Tongue (tissue), 2 donors: ENCODE measurements around the gene ZNF580. TPM values are rescaled to one million over a fixed set of nuclear protein-coding genes. Genes with fewer than 3 reads are reported as not detected.

Experiments used
- DNase-seq: peaks from one replicate; pipeline ENCODE4 v3.0.0-alpha.2; 2015
- total RNA-seq: library from RNA; depleted of rRNA; stranded (reverse); fragments of >200 nt; gene quantifications from one replicate; pipeline ENCODE4 v1.2.3, GENCODE V29; 2014

Gene ZNF580, protein sequence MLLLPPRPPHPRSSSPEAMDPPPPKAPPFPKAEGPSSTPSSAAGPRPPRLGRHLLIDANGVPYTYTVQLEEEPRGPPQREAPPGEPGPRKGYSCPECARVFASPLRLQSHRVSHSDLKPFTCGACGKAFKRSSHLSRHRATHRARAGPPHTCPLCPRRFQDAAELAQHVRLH
- 4.4 TPM for total RNA-seq

DNA sequence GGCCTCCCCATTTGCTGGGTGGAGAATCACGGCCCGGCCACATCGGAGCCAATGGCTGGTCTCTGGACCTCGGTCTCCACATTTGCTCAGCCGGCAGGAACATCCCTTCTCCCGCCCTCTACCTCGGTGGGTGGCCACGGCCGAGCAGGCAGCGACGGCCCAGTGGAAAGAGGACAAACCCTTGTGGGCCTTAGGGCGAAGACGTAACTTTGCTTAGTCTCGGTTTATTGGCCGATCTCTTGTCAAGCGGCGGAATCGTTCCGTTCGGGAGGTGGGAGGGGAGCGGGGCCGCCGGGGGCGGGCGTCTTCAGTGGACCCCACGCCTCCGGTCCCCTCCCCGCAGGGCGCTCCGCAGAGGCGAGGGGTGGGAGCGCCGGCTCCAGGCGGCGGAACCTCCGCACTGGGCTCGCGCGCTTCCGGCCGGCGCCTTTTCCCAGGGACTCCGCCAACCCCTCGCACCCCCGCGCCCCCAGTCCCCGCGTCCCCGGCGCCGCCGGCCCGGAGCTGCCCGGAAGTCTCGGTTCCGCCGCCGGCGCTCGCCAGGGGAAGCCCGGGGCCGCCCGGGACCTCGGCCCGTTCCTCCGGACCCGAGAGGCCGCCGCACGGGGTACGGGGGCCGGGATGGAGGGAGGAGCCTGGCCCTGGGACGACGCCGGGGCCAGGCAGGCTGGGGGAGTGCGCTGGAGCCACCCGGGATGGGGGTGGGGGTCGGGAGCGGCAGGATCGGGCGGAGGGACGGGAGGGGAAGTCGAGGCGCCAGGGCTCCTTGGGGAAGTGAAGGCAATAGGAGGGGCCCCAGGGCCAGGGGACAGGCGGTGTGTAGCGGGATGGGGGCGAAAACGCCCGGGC lies at the start of gene ZNF580:
ZNF580 (plus strand) TSS at position 426 of the 849 bp plus-strand sequence. CDS start 1,507 bp downstream, outside the sequence.
- DNase-seq, result peak; percentile 83

DNA sequence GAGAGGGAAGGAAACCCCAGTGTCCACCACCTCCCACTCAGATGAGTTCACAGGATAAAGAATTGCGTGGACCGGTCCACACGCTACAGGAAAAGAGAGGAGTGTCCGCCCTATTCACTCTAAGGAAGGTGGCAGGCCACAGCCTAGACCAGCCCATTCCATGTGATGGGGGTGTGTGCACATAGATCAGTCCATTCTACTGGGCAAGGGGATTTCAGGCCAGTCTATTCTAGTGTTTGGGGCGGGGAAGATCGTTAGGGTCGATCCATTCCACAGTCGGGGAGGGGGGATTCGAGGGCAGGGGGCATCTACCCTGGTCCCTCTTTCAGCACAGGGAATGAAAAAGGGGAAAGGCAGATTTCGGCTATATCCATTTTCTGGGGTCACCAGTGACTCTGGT lies 49.2 kb upstream of the ZNF580 start:
- no peak for DNase-seq

DNA sequence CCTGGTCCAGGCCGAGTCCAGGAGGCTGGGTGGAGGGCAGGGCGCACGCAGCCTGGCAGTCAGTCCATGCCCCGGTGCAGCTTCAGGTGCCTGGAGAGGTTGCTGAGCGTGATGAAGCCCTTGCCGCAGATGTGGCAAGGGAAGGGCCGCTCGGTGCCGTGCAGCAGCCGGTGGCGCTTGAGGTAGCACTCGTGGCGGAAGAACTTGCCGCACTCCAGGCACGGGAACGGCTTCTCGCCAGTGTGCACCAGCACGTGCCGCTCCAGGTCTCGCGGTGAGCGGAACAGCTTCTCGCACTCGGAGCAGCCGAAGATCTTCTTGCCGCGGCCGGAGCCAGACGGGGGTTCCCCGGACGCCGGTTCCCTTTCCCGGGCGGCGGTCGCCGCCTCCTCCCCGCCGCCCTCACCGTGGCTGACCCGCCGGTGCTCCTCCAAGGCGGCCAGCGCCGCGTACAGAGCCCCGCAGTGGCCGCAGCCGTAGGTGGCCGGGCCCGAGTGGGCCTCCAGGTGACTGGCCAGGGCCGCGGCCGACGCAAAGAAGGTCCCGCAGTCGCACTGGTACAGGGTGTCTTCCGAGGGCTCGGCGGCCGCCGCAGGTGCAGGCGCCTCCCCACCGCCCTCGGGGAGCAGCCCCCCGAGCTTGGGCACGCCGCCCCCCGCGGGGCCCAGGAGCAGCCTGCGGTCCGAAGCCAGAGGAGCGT lies 48.3 kb upstream of the ZNF580 start:
- no peak for DNase-seq

DNA sequence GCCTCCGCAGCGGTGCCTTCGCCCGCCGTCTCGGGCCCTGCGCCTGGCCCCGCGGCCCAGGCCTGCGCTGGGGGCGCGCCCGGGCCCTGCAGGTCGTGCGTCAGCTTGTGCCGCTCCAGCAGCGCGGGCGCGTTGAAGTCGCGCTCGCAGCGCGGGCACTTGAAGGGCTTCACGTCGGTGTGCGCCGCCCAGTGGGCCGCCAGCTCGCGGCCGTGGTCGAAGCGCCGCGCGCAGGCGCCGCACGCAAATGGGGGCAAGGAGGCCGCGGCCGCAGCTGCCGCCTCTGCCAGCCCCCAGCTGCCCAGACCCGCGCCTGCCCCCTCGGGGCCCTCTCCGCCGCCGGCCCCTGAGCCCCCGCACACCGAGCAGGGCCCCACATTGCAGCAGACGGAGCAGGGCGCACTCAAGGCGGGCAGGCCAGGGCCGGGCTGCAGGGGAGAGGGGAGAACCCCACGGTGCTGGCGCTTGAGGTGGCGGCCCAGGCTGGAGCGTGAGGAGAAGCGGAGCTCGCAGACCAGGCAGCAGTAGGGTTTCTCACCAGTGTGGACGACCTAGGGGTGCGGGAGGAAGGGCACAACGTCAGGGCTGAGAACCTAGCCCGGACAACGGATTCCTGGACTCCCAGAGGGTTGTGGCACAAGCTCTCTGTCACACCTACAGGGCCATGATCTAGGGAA lies 47.6 kb upstream of the ZNF580 start:
- DNase-seq, result no peak

DNA sequence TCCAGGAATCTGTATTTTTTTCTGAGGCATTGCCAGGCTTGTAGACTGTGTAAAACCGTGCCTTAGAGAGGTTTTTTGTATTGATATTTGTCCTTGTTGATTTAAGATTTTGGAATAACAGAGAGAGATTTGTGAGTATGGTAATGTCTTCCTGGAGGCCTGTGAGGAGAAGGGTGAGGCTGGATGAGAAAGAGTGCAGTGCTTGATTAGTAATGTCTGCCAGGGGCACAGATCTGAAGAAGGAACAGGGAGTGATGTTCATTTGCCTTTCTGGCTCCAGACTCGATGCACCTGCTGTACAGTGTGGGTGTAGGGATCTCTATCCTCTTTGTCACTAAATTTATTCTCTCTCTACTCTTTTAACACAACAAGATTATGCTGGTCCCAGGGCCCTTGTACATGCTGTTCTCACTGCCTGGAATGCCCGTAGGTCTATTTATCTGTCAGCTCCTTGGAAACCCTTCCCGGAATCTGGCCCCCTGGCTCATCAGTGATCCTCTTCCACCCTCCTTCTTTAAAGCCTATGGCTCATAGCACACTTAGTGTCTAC lies 45.7 kb upstream of the ZNF580 start:
- peak; percentile 72 for DNase-seq

DNA sequence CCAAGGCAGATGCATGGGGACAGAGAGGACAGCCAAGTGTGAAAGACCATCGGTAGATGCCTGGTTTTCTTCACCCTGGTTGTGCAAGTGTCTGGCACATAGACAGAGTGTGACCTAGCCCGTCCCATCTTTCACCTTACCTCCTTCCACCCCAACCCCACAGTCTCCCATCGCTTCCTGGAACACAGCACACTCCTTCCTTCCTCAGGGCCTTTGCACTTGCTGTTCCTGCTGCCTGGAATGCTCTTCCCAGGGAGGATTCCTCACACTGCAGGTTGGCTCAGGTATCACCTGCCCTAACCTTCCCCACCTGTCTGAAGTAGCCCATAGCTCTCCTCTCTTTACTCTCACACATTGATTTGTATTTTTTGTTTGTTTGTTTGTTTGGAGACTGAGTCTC lies 44.5 kb upstream of the ZNF580 start:
- no peak for DNase-seq

DNA sequence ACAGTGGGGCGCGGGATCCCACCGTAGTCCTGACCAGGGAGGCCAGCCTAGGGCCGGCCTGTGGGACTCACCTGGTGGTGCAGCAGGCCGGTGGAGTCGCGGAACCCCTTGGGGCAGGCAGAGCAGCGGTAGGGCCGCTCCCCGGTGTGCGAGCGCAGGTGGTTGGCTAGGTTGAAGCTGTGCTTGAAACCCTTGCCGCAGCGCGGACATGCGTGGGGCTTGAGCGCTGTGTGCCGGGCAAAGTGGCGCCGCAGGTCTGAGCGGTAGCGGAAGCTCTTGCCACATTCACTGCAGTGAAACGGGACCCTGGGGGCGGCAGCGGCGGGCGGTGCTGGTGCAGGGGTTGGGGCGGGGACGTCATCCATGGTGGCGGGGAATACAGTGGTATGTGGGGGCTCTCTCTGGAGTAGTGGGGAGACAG lies 43.3 kb upstream of the ZNF580 start:
- DNase-seq, result no peak

DNA sequence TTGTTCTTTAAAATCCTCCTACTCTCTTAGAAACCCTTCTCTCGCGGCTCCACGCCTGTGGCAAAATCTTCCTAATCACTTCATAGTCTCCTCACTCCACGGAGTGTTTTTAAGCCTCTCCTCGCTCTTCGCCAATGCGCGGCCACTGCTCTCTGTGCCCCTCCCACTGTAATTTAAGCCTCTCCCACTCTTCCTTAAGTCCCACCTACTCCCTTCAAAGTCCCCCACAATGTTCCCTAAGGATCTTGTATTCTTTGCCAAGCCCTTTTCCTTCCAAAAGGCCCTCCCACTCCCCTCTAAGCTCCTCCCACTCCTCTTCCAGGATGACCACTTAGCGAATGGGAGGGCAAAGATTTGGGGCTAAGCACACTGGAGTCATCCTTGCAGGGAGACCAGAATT lies 42.8 kb upstream of the ZNF580 start:
- DNase-seq, result no peak

DNA sequence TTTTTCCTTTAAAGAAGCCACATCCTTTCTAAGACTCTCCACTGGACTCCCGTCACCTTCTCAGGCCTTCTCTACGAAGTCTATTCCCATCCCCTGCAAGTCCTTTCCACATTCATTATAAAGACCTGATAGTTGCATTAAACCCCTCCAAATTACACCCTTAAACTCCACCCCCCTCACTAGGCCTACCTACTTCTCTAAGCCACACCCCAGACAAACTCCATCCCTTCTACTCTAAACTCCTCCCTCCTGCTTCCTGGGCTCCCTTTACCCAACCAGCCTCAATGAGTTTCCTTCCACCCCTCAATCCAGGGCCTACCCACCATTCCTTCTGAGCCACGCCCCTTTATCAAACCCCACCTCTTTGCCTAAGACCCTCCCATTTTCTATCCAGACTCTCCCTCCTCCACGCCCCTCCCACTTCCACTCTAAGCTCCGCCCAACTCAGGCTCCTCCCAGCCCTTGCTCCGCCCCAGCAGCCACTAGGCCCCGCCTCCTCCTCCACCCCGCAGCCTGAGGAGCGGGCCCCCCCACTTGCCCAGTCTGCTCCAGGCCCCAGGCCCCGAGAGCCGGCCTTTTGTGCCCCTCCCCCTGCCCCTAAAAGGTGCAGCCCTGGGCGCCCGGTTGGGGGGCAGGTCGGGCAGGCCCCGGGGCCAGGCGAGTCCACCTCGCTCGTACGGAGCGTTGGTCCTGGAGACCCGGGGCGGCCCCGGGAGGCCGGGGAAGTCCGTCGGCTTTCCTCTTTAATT lies 41.9 kb upstream of the ZNF580 start:
- DNase-seq, result peak; percentile 96

DNA sequence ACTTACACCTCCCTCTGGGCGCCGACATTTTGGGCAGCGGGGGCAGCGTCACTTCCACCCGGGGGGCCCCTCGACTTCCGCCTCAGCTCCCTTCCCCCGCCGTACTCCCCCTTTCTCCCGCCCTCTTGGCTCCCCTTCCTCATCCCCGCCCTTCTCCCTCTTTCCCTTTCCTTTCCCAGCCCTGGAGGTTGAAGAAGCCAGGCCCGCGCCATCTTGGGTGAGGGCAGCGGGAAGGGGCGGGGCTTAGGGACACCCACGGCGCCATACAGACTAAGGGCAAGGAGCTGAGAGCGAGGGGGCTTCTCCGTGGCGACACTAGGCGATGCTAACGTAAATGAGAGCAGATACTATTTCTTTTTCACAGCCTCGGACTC lies 41.3 kb upstream of the ZNF580 start, which contains the start of gene FIZ1:
FIZ1 (minus strand) TSS at position 50 of the 374 bp plus-strand sequence. CDS start 1,652 bp downstream, outside the sequence.
- peak; percentile 100 for DNase-seq

DNA sequence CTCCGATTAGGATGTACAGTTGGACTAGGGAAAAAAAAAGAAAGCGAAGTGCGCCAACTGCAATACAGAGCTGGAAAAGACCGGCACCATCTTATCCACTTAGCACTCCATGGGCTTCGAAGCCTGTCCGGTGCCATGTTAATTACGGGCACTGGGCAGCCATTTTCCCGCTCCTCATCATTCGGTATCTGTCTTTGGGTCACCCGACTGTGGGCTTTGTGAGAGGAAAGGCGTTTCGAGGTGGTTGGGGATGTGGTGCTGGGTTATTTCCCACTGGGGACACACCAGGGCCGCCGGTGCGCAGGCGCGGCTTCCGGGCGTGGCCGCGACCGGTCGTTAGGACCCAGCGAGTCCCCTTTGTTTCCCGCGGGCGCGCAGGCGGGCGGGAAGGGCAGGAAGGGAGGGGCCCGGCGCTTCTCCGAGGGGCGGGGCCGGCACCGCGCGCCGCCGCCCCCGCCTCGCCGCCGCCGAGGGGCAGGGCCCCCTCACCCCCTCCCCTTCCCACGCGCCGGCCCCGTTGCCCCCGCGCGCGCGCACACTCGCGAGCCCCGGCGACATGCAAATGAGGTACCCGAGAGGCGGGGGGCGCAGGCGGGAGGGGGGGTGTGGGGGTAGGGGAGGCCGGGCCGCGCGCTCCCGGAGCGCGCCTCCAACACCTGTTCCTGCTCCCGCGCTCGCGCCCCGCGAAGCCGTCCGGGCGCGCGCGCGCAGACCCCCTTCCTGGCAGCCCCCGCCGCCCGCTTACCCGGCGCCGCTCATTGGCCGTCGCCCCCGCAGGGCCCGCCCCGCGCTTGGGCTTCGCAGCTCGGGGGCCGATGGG lies 40.8 kb upstream of the ZNF580 start, which contains the start of gene ZNF524:
ZNF524 (plus strand) TSS at position 447 of the 820 bp plus-strand sequence. CDS start 1,825 bp downstream, outside the sequence.
- peak; percentile 97 for DNase-seq

DNA sequence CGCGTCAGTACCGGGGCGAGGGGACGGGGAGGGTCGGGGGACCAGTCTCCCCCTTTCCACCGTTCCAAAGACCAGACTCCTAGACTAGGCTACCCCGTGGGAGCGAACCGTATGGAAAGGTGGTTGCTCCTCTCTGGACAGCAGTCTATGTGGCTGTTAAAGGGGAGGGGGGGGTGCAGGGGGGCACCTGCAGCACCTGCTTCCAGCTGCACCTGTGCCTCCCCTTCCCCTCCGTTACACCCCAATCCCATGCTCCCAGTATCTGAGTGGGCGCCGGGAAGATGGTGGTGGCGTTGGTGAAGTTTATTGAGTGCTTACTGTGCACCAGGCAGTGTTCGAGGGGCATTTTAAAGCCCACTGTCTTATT lies 40.2 kb upstream of the ZNF580 start:
- no peak for DNase-seq

DNA sequence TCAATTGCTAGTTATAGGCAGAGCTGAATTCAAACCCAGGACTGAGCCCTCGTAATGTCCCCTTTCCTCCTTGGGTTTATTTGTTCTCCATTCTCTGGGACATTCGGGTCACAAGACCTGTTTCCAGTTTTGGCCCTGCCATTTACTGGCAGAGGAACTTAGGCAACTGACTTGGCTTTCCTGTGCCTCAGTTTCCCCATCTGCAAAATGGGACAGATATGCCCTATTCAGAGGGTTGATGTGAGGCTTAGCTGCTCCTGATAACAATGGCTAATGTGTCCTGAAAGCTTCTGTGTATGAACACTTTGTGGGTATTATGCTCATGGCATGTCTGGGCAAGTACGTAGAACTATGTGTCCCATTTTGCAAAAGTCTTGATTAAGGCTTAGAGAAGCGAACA lies 39.7 kb upstream of the ZNF580 start:
- peak; percentile 28 for DNase-seq

DNA sequence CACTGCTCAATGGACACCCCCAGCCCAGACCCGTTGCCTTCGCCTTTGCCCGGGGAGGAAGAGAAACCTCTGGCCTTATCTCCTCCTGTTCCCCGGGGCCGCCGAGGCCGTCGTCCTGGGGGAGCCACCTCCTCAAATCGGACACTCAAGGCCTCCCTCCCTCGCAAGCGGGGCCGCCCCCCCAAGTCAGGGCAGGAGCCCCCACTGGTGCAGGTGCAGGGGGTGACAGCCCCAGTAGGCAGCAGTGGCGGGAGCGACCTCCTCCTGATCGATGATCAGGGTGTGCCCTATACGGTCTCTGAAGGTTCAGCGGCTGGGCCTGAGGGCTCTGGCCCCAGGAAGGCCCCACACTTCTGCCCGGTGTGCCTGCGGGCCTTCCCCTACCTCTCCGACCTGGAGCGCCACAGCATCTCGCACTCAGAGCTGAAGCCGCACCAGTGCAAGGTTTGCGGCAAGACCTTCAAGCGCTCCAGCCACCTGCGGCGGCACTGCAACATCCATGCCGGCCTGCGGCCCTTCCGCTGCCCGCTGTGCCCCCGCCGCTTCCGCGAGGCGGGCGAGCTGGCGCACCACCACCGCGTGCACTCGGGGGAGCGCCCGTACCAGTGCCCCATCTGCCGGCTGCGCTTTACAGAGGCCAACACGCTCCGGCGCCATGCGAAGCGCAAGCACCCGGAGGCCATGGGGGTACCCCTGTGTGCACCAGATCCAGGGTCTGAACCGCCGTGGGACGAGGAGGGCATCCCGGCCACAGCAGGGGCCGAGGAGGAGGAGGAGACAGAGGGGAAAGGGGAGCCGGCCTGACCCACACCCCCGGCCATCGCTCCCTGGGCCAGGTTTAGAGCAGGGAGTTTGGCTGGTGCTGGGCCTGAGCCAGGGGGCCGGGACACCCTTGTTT lies 38.4 kb upstream of the ZNF580 start:
- DNase-seq, result no peak

DNA sequence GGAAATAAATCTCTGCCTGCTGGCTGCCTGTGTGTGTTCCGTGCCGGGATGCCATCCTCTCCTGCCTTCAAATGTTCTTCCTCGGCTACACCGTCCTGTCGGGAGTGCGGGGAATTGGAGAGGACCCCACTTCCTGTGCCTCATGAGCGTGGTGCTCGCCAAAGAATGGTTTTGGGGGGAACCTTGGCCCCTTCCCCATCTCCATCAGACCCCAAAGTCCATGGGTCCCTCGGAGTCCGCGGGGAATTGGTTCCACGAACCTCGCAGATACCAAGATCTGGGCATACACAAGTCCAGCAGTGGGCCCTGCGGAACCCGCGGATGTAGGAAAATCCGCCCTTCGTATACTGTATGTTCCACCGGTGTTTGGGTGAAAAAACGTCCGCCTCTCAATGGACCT lies 37.7 kb upstream of the ZNF580 start:
- DNase-seq, result no peak

DNA sequence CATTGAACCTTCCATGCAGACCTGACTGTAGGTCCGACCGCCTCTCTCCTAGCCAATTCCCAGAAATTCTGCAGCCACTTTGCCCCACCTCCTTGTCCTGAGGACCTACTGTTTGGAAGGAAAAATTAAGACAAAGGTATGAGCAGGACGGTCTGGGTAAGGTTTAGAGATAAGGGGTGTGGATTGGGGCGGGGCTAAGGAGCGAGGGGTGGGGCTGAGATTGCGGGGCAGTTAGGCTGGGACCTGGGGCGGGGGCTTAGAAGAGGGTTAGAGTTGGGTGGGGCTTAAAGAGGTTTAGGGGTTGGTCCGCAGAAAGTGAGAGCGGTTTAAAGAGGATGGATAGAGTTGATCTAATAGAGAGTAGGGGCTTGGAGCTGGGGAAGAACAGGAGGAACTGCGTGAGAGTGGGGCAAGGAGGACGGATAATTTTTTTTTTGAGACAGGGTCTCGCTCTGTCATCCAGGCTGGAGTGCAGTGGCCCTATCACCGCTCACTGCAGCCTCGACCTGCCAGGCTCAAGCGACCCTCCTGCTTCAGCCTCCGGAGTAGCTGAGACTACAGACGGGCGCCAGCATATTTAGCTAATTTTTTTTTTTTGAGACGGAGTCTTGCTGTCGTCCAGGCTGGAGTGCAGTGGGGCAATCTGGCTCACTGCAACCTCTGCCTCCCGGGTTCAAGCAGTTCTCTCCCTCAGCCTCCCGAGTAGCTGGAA lies 37.1 kb upstream of the ZNF580 start:
- DNase-seq, result no peak

DNA sequence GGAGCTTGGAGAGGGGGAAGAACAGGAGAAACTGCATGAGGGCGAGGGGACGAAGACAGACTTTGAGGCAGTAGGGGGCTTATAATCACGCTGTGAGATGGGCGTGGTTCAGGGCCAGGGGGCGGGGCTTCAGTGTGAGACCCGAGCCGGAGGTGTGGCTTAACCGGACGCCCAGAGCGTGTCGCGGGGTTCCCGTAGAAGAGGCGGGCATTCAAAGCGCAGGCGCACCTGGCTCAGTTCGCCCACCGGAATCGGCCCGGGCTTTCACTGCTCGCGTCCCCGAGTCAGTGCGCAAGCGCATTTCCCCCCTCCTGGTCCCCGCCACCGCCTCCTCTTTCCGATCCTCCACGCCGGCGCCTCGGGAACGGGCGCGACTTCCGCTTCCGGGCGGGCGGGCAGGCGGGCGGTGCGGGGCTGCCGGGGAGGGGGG lies 35.6 kb upstream of the ZNF580 start:
- peak; percentile 99 for DNase-seq

DNA sequence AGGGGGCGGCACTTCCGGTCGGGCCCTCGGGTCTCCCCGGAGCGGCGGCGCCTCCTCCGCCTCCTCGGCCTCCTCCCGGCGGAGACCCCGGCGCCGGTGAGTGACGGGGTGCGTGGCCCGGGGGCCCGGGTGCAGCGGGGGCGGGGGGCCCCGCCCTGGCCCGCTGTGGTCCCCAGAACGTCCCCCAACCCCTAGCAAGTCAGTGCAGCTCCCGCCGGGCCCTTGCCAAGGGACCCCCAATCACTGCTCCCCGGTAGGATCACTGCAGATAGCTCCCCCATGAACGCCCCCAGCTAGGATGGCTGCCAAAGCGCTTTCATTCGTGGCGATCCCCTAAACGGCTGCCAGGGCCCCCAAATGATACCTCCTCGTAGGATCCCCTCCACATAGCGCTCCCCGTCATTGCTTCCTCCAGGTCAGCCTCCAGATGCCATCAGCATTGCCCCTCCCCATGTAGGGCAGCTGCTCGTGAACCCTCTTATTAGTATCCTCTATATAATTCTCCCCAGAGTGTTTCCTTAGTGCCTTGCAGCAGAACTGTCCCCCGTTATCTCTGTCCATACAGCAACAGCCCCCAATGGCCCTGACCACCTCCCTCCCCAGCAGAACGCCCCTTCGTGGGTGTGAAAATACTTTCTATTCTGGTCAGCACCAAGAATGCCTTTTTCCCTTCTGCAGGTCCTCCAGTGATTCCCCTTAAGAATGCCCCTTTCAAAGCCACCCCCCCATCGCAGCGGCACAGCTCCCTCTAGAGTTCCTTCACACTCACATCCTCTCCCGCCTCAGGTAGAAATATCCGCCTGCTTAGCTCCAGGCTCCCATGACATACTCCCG lies 34.9 kb upstream of the ZNF580 start, which contains the start of gene ZNF865:
ZNF865 (plus strand) TSS at position 11 of the 834 bp plus-strand sequence. CDS start 7,972 bp downstream, outside the sequence.
- peak; percentile 92 for DNase-seq
